Activated CD4-positive, alpha-beta T cell treated with anti-CD3 and anti-CD28 coated beads, Interleukin-2, amount 50 U/mL, for 4 hours (primary cell): Measurements from ENCODE around the gene REC114.
"Not testable (repeated sequence)": the region's sequence is repeated elsewhere in the genome, so short reads cannot be mapped to it uniquely, and the experiment has no call there.

ENCODE experiments used
- DNase-seq, 2 experiments: peaks; one replicate each; pipeline ENCODE4 v3.0.0-alpha.2; 2020

Gene REC114

GRCh38 chr15:73442968-73443367 lies at the start of gene REC114:
Gene REC114, plus strand, starts transcription at chr15:73443164. Its CDS starts 22 bp downstream, at chr15:73443186.
- DNase-seq, result no peak

GRCh38 chr15:73393336-73393735 lies 49.6 kb upstream of the REC114 start:
- DNase-seq, result no peak

GRCh38 chr15:73394782-73395181 lies 48.2 kb upstream of the REC114 start:
- DNase-seq, result no peak

GRCh38 chr15:73395671-73396070 lies 47.3 kb upstream of the REC114 start:
- no peak for DNase-seq

- DNase-seq, result no peak
These were observed 45.5 kb upstream of the REC114 start for GRCh38 chr15:73397461-73397860.

- DNase-seq, result no peak
These were observed 44.1 kb upstream of the REC114 start for GRCh38 chr15:73398861-73399260.

GRCh38 chr15:73400222-73400621 lies 42.7 kb upstream of the REC114 start:
- DNase-seq, result not testable (repeated sequence)

- DNase-seq, result no peak
These were observed 39.8 kb upstream of the REC114 start for GRCh38 chr15:73403171-73403570.

- DNase-seq, result no peak
These were observed 28.1 kb upstream of the REC114 start for GRCh38 chr15:73414876-73415275.

- DNase-seq, result no peak
These were observed 18.5 kb upstream of the REC114 start for GRCh38 chr15:73424506-73424905.

- no peak for DNase-seq
These were observed 17.5 kb upstream of the REC114 start for GRCh38 chr15:73425510-73425909.

- no peak for DNase-seq
These were observed 16.5 kb upstream of the REC114 start for GRCh38 chr15:73426323-73426994.

- DNase-seq, result not testable (repeated sequence)
These were observed 11.6 kb upstream of the REC114 start for GRCh38 chr15:73431329-73431728.

GRCh38 chr15:73433873-73434272 lies 9.1 kb upstream of the REC114 start:
- DNase-seq, result no peak

GRCh38 chr15:73436613-73437012 lies 6.4 kb upstream of the REC114 start:
- DNase-seq, result no peak

GRCh38 chr15:73437543-73438109 lies 5.3 kb upstream of the REC114 start:
- DNase-seq, result no peak

GRCh38 chr15:73438651-73439050 lies 4.3 kb upstream of the REC114 start:
- DNase-seq, result no peak

GRCh38 chr15:73440571-73440970 lies 2.4 kb upstream of the REC114 start:
- no peak for DNase-seq

- no peak for DNase-seq
These were observed 543 bp upstream of the REC114 start for GRCh38 chr15:73442421-73442820.

- not testable (repeated sequence) for DNase-seq
These were observed 4.5 kb downstream of the REC114 start for GRCh38 chr15:73447471-73447870.

- not testable (repeated sequence) for DNase-seq
These were observed 5.3 kb downstream of the REC114 start for GRCh38 chr15:73448158-73448758.

- DNase-seq, result not testable (repeated sequence)
These were observed 7.0 kb downstream of the REC114 start for GRCh38 chr15:73449980-73450379.

- no peak for DNase-seq
These were observed 11.1 kb downstream of the REC114 start for GRCh38 chr15:73454096-73454495.

- DNase-seq, result no peak
These were observed 12.9 kb downstream of the REC114 start for GRCh38 chr15:73455876-73456275.
